Measurements from ENCODE around the gene DIPK2A.

DIPK2A gene

DNA sequence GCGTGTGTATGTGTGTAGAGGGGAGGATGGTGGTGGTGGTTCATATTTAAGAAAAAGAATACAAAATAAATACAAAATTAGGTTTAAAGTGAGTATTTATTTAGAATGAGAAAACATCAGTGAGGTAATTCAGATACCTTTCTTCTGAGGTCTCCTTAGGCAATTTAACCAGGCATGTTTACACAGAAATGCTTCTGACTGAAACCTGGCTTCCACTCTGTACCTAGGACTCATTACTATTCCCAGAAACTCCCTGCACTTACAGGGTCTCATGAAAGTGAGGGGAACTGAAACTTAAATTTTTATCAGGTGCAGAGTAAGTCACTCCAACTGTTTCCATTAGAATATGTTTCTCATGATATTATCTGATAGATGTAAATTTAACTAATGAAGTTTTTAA is 10.3 kb upstream of the DIPK2A start:
- no peak overlapping the region for H3K27ac ChIP-seq
- no peak overlapping the region for H3K4me3 ChIP-seq
- no peak for DNase-seq (ENCODE audit: low spot score)
- TF ChIP-seq, protein P1, sequence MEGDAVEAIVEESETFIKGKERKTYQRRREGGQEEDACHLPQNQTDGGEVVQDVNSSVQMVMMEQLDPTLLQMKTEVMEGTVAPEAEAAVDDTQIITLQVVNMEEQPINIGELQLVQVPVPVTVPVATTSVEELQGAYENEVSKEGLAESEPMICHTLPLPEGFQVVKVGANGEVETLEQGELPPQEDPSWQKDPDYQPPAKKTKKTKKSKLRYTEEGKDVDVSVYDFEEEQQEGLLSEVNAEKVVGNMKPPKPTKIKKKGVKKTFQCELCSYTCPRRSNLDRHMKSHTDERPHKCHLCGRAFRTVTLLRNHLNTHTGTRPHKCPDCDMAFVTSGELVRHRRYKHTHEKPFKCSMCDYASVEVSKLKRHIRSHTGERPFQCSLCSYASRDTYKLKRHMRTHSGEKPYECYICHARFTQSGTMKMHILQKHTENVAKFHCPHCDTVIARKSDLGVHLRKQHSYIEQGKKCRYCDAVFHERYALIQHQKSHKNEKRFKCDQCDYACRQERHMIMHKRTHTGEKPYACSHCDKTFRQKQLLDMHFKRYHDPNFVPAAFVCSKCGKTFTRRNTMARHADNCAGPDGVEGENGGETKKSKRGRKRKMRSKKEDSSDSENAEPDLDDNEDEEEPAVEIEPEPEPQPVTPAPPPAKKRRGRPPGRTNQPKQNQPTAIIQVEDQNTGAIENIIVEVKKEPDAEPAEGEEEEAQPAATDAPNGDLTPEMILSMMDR (IDR thresholded peaks at IDR 0.05), result no peak

DNA sequence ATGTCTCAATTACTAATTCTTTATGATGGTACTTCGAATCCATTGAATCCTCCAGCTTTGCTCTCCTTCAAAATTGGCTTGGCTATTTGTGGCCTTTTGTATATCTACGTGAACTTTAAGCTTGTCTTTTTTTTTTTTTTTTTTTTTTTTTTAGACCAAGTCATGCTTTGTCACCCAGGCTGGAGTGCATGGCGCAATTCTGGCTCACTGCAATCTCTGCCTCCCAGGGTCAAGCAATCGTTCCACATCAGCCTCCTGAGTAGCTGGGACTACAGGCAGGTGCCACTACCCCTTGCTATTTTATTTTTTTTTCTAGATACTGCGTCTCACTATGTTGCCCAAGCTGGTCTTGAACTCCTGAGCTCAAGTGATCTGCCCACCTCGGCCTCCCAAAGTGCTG is 7.7 kb upstream of the DIPK2A start:
- Histone ChIP-seq H3K27ac (no peak overlapping the region), H3K4me3 (no peak overlapping the region)
- TF ChIP-seq, protein P1 (IDR thresholded peaks at IDR 0.05), result no peak
- no peak for DNase-seq (ENCODE audit: low spot score)

- peak overlapping the region; percentile 93 for H3K4me3 ChIP-seq
- peak; percentile 83 for DNase-seq (ENCODE audit: low spot score)
- H3K27ac ChIP-seq, result peak overlapping the region; percentile 93 to 99
- TF ChIP-seq, protein P1 (IDR thresholded peaks at IDR 0.05), result no peak
Measured at GRCh38 chr3:143970773-143971358, 757 bp upstream of the DIPK2A start.

GRCh38 chr3:143972155-143972504 is 507 bp downstream of the DIPK2A start:
- H3K4me3 ChIP-seq, result peak overlapping the region; percentile 93
- TF ChIP-seq, protein P1 (IDR thresholded peaks at IDR 0.05), result no peak
- H3K27ac ChIP-seq, result peak overlapping the region; percentile 93 to 99
- peak; percentile 85 for DNase-seq (ENCODE audit: low spot score)

DNA sequence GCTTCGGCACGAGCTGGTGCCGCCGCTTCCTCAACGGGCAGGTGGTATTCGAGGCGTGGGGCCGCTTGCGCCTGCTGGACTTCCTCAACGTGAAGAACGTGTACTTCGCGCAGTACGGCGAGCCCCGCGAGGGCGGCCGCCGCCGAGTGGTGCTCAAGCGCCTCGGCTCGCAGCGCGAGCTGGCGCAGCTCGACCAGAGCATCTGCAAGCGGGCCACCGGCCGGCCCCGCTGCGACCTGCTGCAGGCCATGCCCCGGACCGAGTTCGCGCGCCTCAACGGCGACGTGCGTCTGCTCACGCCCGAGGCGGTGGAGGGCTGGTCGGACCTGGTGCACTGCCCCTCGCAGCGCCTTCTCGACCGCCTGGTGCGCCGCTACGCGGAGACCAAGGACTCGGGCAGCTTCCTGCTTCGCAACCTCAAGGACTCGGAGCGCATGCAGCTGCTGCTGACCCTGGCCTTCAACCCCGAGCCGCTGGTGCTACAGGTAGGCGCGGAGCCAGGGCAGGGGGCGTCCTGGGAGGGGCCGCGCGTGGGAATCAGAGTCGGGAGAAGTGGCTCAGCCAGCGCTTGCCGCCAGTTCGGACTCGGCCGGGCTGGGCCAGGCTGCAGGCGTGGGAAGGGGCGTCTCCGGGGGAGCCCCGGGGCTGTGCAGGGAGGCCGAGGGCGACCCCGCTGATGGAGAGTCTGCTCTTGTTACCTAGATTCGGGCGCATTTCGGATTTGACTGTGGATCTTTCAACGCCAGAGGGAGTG is 1.1 kb downstream of the DIPK2A start:
- TF ChIP-seq, protein P1 (IDR thresholded peaks at IDR 0.05), result no peak
- Histone ChIP-seq H3K27ac (peak overlapping the region; percentile 93 to 99), H3K4me3 (peak overlapping the region; percentile 93)
- DNase-seq (ENCODE audit: low spot score), result peak; percentile 81

- peak; percentile 79 for DNase-seq (ENCODE audit: low spot score)
- TF ChIP-seq, protein P1 (IDR thresholded peaks at IDR 0.05), result no peak
- H3K4me3 ChIP-seq, result peak overlapping the region; percentile 93
Measured at GRCh38 chr3:143973259-143974021, 1.8 kb downstream of the DIPK2A start.

More at GRCh38 chr3:143973259-143974021, 1.8 kb downstream of the DIPK2A start:
- H3K27ac ChIP-seq, result peak overlapping the region; percentile 93 to 99
